HFF-Myc (cell line): ENCODE measurements around the gene RRAGC.
"Not testable (repeated sequence)": the region's sequence is repeated elsewhere in the genome, so short reads cannot be mapped to it uniquely, and the experiment has no call there.

Experiments used
- DNase-seq: peaks from one replicate; pipeline ENCODE4 v3.0.0-alpha.2; 2011; ENCODE audit warnings: low read depth; ENCODE audit errors: extremely low read depth
- H3K4me3 ChIP-seq: replicated peaks from 2 replicates; pipeline ENCODE4 v1.5.1; 2011; ENCODE audit warnings: low read depth, mild to moderate bottlenecking, control low read depth, low read length
- TF ChIP-seq, protein P1 (sequence below): IDR thresholded peaks from 2 replicates; pipeline ENCODE4 v1.5.1; 2012; ENCODE audit warnings: mild to moderate bottlenecking, low read depth, low read length, control low read depth; ENCODE audit errors: missing control alignments

The RRAGC gene

DNA sequence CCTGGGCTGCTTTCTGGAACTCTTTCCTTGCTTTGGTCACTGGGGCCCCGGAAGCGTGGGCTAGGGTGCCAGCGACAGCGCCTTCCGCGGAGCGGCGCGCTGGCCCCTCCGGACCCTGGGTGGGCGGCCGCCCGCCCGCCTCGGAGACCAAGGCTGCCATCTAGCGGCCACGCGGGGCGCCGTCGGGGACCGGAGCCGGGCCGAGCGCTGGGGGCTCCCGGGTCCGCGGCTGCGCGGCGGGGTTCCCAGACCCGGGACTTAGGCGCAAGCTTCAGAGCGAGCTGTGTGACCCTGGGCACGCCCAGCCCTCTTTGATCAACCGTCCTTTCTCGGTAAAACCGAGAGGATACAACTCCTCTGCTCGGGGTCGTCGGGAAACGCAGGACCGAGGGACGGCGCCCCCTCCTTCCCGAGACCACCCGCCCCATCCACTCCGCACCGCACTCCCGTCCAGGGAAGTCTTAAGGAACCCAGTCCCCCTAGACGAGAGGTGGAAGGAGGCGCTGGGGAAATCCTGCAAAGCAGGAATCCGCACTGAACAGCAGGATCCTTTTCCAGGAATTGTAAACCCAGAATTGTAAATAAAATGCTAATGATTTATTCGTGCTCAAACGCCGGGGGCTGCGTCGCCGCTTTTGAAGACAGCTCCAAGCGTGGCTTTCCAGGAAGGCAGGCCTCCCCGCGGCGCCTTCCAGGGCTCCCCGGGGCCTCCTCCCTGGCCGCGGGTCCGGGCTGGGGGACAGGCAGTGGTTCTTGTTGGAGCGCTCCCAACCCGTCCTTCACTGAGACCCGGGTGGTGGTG, 41.2 kb downstream of the RRAGC start:
- no peak for DNase-seq
- H3K4me3 ChIP-seq: no peak overlapping the region
- TF ChIP-seq, protein P1, sequence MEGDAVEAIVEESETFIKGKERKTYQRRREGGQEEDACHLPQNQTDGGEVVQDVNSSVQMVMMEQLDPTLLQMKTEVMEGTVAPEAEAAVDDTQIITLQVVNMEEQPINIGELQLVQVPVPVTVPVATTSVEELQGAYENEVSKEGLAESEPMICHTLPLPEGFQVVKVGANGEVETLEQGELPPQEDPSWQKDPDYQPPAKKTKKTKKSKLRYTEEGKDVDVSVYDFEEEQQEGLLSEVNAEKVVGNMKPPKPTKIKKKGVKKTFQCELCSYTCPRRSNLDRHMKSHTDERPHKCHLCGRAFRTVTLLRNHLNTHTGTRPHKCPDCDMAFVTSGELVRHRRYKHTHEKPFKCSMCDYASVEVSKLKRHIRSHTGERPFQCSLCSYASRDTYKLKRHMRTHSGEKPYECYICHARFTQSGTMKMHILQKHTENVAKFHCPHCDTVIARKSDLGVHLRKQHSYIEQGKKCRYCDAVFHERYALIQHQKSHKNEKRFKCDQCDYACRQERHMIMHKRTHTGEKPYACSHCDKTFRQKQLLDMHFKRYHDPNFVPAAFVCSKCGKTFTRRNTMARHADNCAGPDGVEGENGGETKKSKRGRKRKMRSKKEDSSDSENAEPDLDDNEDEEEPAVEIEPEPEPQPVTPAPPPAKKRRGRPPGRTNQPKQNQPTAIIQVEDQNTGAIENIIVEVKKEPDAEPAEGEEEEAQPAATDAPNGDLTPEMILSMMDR: peak; percentile 57

DNA sequence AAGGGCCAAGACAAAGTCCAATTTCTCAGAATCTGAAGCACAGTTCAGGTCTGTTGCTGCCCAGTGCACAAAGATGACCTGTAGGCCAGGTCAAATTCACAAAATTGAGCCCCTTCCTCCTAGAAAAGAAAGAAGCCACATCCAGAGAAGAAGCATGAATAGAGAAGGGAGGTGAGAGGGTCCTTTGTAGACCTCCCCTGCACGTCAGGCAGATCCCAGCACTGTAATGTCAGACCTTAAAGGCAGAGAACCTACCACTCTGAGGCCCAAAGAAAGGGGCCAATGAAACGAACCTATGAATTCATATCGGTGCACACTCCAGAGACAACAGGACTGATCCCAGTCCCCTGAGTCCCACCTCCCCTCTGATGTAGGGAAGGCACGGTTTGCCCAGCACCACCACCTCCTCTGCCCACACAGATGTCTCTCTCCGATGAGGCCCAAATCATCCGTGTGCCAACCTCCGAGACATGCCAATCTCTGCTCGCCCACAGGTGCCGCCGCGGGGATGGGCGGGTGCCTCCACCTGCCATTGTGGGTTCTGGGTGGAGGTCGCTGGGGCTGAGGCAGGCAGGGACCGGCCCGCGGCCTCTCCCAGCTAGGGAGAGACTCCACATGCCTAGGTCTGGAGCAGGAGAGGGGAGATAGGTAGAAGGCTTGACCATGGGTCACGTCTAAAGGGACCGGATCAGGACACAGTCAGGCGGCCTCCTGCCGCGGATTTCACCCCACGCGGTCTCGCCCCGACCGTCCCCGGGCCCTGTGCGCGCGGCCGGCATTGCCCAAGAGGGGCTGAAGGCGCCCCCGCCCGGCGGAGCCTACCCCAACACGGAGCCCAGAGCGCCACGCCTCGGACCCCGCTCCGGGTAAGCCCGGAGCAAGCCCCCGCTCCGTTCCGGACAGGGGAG, 42.1 kb downstream of the RRAGC start:
- TF ChIP-seq, protein P1: no peak
- H3K4me3 ChIP-seq: no peak overlapping the region
- DNase-seq: no peak

DNA sequence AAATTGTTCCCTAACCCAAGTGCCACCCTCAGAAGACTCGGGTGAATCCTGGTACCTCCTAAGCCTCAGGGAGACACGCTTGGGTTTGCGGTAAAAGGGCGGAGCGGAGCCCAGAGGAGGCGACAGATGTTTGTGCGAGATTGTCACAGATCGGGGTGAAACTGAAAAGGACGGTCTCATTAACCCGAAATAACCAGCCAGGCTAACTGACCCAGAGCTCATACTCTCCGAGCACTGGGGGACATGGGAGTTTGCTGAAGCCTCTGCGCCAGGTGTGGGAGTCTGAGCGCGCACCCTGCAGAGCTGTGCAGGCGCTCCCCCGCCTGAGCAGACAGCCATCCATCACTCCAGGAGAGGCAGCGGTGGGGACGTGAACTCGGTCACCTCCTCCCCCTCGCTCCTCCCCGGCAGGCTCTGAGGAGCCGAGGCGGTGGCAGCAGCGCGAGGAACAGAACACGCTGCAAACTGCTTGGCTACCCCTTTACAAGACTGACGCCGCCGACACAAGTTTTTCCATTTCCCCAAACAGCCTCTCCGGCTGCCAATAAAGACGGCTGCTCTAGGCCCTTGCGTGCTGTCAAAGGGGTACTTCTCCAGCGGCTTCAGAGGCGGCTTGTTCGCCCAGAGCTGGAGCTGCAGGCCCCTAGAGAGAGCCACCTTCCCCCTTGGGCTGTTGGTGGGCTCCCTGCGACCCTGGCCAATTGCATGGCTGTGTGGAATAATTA, 43.5 kb downstream of the RRAGC start:
- DNase-seq: no peak
- H3K4me3 ChIP-seq: no peak overlapping the region
- TF ChIP-seq, protein P1: no peak

DNA sequence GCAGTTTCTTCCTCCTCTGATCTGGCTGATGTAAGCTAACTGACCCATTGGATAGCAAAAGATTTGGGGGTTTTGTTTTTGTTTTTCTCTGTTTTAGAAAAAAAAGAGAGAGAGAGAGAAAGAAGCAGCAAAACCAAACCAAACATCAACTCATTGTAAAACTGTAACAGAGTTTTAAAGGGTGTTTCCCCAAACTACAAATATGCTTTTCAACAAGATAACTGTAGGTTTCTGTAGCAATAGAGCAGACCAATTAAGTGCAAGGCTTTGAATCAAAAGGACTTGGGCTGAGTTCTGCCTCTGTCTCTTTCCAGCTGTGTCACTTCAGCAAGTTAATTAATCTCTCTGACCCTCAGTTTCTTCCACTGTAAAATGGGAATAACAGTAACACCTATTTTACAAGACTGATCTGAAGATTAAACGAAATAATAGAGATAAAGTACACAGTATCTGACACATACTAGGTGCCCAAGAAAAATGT, 44.5 kb downstream of the RRAGC start:
- H3K4me3 ChIP-seq: no peak overlapping the region
- TF ChIP-seq, protein P1: no peak
- no peak for DNase-seq

DNA sequence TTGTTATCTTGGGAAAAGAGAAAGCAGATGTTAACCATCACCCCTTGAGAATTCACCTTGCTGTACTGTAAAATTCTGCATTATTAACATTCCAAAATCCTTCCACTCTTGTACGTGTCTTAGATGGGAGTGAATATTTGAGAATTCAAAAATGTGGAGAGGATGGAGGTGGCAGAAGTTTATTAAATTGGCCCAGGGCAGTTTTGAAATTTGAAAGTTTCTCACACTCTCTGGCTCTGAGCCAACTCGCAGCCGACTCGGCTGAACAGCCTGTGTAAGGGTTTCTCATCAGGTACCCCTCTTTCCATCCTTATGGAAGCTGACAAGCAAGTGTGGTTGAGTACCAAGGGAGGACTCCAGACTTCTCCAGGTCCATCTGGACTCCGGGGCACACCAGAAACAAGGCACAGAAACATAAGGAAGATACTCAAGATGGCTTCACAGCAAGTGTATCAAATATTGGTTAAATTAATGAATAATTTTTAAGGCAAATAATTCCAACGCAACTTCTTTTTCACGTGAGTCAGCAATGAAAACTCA, 45.1 kb downstream of the RRAGC start:
- H3K4me3 ChIP-seq: no peak overlapping the region
- TF ChIP-seq, protein P1: no peak
- DNase-seq: no peak

DNA sequence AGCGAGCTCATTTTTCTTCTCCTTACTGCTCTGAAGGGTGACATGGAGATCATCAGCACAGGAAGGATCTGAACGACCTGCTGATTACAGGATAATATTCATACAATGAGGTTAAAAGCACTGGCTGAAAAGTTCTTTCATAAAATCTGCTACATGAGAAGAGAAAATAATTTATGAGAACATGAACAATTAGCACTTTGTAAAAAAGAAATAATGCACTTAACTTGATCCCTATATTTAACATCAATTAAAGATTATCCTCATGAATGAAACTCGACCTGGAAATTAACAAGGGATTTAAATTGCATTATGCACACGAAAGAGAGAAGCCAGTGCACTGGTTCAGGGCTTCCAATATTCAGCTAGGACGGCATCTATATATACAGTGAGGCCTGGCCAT, 46.6 kb downstream of the RRAGC start:
- DNase-seq: no peak
- no peak overlapping the region for H3K4me3 ChIP-seq
- TF ChIP-seq, protein P1: no peak

DNA sequence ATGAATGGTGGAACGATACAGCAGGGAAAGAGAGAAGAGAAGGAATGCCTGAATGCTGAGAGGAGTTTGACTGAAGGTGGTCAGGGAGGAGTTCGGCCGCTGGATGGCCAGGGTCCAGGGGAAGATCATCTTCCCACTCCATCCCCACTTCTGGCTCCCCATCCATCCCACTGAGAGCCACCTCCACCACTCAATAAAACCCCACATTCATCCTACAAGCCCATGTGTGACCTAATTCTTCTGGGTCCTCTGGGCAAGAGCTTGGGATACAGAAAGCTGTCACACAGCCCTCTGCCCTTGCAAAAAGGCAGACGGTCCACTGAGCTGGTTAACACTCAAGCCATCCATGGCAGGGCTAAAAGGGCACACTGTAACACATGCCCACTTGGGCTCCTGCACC, 48.1 kb downstream of the RRAGC start:
- not testable (repeated sequence) for DNase-seq, H3K4me3 ChIP-seq
